ENCODE results near the gene CD300LD. TPM values are rescaled to one million over a fixed set of nuclear protein-coding genes. Genes with fewer than 3 reads are reported as not detected.
"Not testable (repeated sequence)": the region's sequence is repeated elsewhere in the genome, so short reads cannot be mapped to it uniquely, and the experiment has no call there.

Gene CD300LD
- total RNA-seq, 1 experiment from 2014 or later, result not detected

- Histone ChIP-seq H3K36me3 (ENCODE audit: control insufficient read depth, insufficient read depth, low read length) (no peaks in the 10 kb centered on the region), H3K27me3 (ENCODE audit: control insufficient read depth, insufficient read depth, low read length) (peaks cover 11% of the 10 kb centered on the region), H3K9me3 (ENCODE audit: control insufficient read depth, insufficient read depth, low read depth, low read length) (no peaks in the 10 kb centered on the region), H3K27ac (ENCODE audit: low read length) (no peak overlapping the region), H3K4me3 (ENCODE audit: low read depth in 2 of 2, low read length in 2 of 2) (no peak overlapping the region), H3K4me1 (ENCODE audit: control insufficient read depth, insufficient read depth, low read length) (no peaks in the 10 kb centered on the region)
- no TSS peak for BruUV-seq (replicated peaks)
- ChIA-PET POLR2A (no interaction called here), CTCF (no interaction called here)
- no peak for TF ChIP-seq TCF7L2 (IDR thresholded peaks at IDR 0.05; ENCODE audit: low read depth, low read length)
- TF ChIP-seq CTCF (IDR thresholded peaks at IDR 0.05), result no peak
- no peak for TF ChIP-seq SIN3A (IDR thresholded peaks at IDR 0.05; ENCODE audit: borderline replicate concordance, insufficient read depth, low read depth, low read length)
- intact Hi-C loops (cut with micrococcal nuclease; ENCODE audit: unreplicated experiment), result no loop called here
- ATAC-seq (no peak), DNase-seq (ENCODE audit: low read depth, low spot score) (no peak)
- in situ Hi-C loops (cut with HindIII; ENCODE audit: low pct_unique_long_range_greater_than_20kb, low sequenced_read_pairs), result no loop called here
These were observed 45.2 kb upstream of the CD300LD start for GRCh38 chr17:74637265-74637664.

- H3K9me3 ChIP-seq (ENCODE audit: control insufficient read depth, insufficient read depth, low read depth, low read length); DNase-seq (ENCODE audit: low read depth, low spot score); in situ Hi-C loops (cut with HindIII; ENCODE audit: low pct_unique_long_range_greater_than_20kb, low sequenced_read_pairs); intact Hi-C loops (cut with micrococcal nuclease; ENCODE audit: unreplicated experiment); BruUV-seq (replicated peaks); POLR2A ChIA-PET; H3K27ac ChIP-seq (ENCODE audit: low read length); H3K36me3 ChIP-seq (ENCODE audit: control insufficient read depth, insufficient read depth, low read length); H3K4me3 ChIP-seq (ENCODE audit: low read depth in 2 of 2, low read length in 2 of 2); ATAC-seq; H3K4me1 ChIP-seq (ENCODE audit: control insufficient read depth, insufficient read depth, low read length): not testable (repeated sequence)
- H3K27me3 ChIP-seq (ENCODE audit: control insufficient read depth, insufficient read depth, low read length), result peaks cover 11% of the 10 kb centered on the region; the same call in 1 of the 2 replicates
- CTCF ChIA-PET, result interaction anchor here (0.7 kb wide), 1 partner anchor 33 kb away, joined by 7 read pairs; no protein-coding TSS in a partner anchor
These were observed 44.5 kb upstream of the CD300LD start for GRCh38 chr17:74636541-74637085.

- ATAC-seq (no peak), DNase-seq (ENCODE audit: low read depth, low spot score) (no peak)
- ChIA-PET CTCF (no interaction called here), POLR2A (no interaction called here)
- BruUV-seq (replicated peaks), result no TSS peak
- no peak for TF ChIP-seq CTCF (IDR thresholded peaks at IDR 0.05)
- no peaks in the 10 kb centered on the region for H3K36me3 ChIP-seq (ENCODE audit: control insufficient read depth, insufficient read depth, low read length)
- in situ Hi-C loops (cut with HindIII; ENCODE audit: low pct_unique_long_range_greater_than_20kb, low sequenced_read_pairs) (no loop called here), intact Hi-C loops (cut with micrococcal nuclease; ENCODE audit: unreplicated experiment) (no loop called here)
- H3K9me3 ChIP-seq (ENCODE audit: control insufficient read depth, insufficient read depth, low read depth, low read length), result no peaks in the 10 kb centered on the region
- H3K27ac ChIP-seq (ENCODE audit: low read length), result no peak overlapping the region
- H3K4me3 ChIP-seq (ENCODE audit: low read depth in 2 of 2, low read length in 2 of 2), result no peak overlapping the region
- no peaks in the 10 kb centered on the region for H3K4me1 ChIP-seq (ENCODE audit: control insufficient read depth, insufficient read depth, low read length)
- H3K27me3 ChIP-seq (ENCODE audit: control insufficient read depth, insufficient read depth, low read length), result peaks cover 13% of the 10 kb centered on the region
These were observed 43.3 kb upstream of the CD300LD start for GRCh38 chr17:74635418-74635817.

GRCh38 chr17:74633326-74633725 is 41.2 kb upstream of the CD300LD start:
- ATAC-seq (no peak), DNase-seq (ENCODE audit: low read depth, low spot score) (no peak)
- Histone ChIP-seq H3K27me3 (ENCODE audit: control insufficient read depth, insufficient read depth, low read length) (peaks cover 10% of the 10 kb centered on the region), H3K27ac (ENCODE audit: low read length) (no peak overlapping the region), H3K4me3 (ENCODE audit: low read depth in 2 of 2, low read length in 2 of 2) (no peak overlapping the region), H3K9me3 (ENCODE audit: control insufficient read depth, insufficient read depth, low read depth, low read length) (no peaks in the 10 kb centered on the region), H3K4me1 (ENCODE audit: control insufficient read depth, insufficient read depth, low read length) (no peaks in the 10 kb centered on the region), H3K36me3 (ENCODE audit: control insufficient read depth, insufficient read depth, low read length) (no peaks in the 10 kb centered on the region)
- no peak for TF ChIP-seq POLR2AphosphoS5 (IDR thresholded peaks at IDR 0.05; ENCODE audit: low read depth, low read length)
- TF ChIP-seq REST (IDR thresholded peaks at IDR 0.05; ENCODE audit: insufficient read depth in 1 of 2, low read depth in 2 of 2, low read length in 1 of 2), result no peak
- no peak for TF ChIP-seq TCF7L2 (IDR thresholded peaks at IDR 0.05; ENCODE audit: low read depth, low read length)
- no peak for TF ChIP-seq SIN3A (IDR thresholded peaks at IDR 0.05; ENCODE audit: borderline replicate concordance, insufficient read depth, low read depth, low read length)
- no peak for TF ChIP-seq CTCF (IDR thresholded peaks at IDR 0.05)
- POLR2A ChIA-PET, result interaction anchor here (0.7 kb wide), 1 partner anchor 134 kb away, joined by 10 read pairs; no protein-coding TSS in a partner anchor
- BruUV-seq (replicated peaks), result no TSS peak
- CTCF ChIA-PET, result no interaction called here
- intact Hi-C loops (cut with micrococcal nuclease; ENCODE audit: unreplicated experiment), result no loop called here
- in situ Hi-C loops (cut with HindIII; ENCODE audit: low pct_unique_long_range_greater_than_20kb, low sequenced_read_pairs), result no loop called here

Measured in Panc1 (cell line).